ENCODE measurements around the gene STXBP6. TPM values are rescaled to one million over a fixed set of nuclear protein-coding genes. Genes with fewer than 3 reads are reported as not detected.

Gene STXBP6
- total and polyA plus RNA-seq, 2 of the 13 experiments (the other 11 are each of a cell fraction or from before 2014, with no cell fraction given): 35.3 to 42.8 TPM

DNA sequence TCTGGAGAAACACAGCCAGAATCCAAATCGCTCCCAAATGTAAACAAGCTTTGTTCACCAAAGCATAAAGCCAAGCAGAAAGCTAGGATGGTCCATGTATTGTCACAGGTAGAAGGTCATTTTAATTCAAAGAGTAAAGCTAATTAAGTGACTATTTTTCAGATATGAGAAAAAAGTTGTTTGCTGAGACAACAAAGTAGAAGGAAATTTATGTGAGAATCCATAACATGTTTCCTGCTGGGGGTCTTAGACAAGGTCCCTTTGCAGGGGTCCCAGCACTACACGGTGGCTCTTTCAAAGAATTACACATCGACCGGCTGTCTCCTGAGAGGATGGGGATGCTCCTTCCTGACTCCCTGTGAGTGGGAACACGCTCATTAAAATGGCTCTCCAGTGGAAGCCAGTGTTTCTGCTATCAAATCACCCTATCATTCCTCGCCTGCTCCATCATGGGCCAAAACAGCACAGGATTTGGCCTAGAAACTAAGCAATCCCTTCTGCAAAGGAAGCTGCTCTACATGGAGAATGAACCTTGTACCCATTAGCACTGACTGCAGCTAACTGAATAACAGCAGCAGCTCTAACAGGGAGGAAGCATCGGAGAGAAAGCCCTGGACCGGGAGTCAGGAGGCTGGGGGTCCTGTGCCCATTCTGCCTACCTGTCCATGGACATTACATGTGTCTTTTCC, 175.3 kb downstream of the STXBP6 start (continued):
- TF ChIP-seq, protein P1, sequence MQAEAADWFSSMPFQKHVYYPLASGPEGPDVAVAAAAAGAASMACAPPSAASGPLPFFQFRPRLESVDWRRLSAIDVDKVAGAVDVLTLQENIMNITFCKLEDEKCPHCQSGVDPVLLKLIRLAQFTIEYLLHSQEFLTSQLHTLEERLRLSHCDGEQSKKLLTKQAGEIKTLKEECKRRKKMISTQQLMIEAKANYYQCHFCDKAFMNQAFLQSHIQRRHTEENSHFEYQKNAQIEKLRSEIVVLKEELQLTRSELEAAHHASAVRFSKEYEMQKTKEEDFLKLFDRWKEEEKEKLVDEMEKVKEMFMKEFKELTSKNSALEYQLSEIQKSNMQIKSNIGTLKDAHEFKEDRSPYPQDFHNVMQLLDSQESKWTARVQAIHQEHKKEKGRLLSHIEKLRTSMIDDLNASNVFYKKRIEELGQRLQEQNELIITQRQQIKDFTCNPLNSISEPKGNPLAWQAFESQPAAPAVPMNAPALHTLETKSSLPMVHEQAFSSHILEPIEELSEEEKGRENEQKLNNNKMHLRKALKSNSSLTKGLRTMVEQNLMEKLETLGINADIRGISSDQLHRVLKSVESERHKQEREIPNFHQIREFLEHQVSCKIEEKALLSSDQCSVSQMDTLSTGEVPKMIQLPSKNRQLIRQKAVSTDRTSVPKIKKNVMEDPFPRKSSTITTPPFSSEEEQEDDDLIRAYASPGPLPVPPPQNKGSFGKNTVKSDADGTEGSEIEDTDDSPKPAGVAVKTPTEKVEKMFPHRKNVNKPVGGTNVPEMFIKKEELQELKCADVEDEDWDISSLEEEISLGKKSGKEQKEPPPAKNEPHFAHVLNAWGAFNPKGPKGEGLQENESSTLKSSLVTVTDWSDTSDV (CRISPR knock-in tag; IDR thresholded peaks at IDR 0.05): no peak
- TF ChIP-seq ZNF331 (CRISPR knock-in tag; IDR thresholded peaks at IDR 0.05): peak; percentile 92
- TF ChIP-seq ZNF768 (CRISPR knock-in tag; IDR thresholded peaks at IDR 0.05): no peak; the same call in 1 of the 2 replicates
- peak; percentile 54; the same call in 1 of the 2 replicates for TF ChIP-seq PPARG (CRISPR knock-in tag; conservative IDR thresholded peaks at IDR 0.05)
- no peak for TF ChIP-seq JARID2 (CRISPR knock-in tag; IDR thresholded peaks at IDR 0.05; ENCODE audit: insufficient replicate concordance)
- TF ChIP-seq RFX3 (CRISPR knock-in tag; IDR thresholded peaks at IDR 0.05): no peak
- no peak for TF ChIP-seq SP1 (IDR thresholded peaks at IDR 0.05)
- TF ChIP-seq SP1 (CRISPR knock-in tag; IDR thresholded peaks at IDR 0.05): no peak
- TF ChIP-seq ISL2 (CRISPR knock-in tag; IDR thresholded peaks at IDR 0.05): no peak; the same call in 1 of the 2 replicates
- TF ChIP-seq TBX2 (CRISPR knock-in tag; IDR thresholded peaks at IDR 0.05; ENCODE audit: borderline replicate concordance): 0 out of 2 replicates have a peak, but pooled peaks have one; percentile 61
- TF ChIP-seq ZNF572 (CRISPR knock-in tag; IDR thresholded peaks at IDR 0.05): no peak
- TF ChIP-seq ZFY (CRISPR knock-in tag; IDR thresholded peaks at IDR 0.05): peak; percentile 51
- no peak; the same call in none of the 2 replicates for TF ChIP-seq ZNF547 (CRISPR knock-in tag; IDR thresholded peaks at IDR 0.05)
- no peak for TF ChIP-seq SOX13 (IDR thresholded peaks at IDR 0.05)
- TF ChIP-seq SOX13 (CRISPR knock-in tag; conservative IDR thresholded peaks at IDR 0.05 in 1 of 2, IDR thresholded peaks at IDR 0.05 in 1 of 2): peak in 1 of 2 experiments; percentile 75; a peak in 2 of 4 replicates
- TF ChIP-seq ZNF652 (CRISPR knock-in tag; IDR thresholded peaks at IDR 0.05; ENCODE audit: borderline replicate concordance, low read depth): peak; percentile 34; the same call in 1 of the 2 replicates
- TF ChIP-seq, protein P2, sequence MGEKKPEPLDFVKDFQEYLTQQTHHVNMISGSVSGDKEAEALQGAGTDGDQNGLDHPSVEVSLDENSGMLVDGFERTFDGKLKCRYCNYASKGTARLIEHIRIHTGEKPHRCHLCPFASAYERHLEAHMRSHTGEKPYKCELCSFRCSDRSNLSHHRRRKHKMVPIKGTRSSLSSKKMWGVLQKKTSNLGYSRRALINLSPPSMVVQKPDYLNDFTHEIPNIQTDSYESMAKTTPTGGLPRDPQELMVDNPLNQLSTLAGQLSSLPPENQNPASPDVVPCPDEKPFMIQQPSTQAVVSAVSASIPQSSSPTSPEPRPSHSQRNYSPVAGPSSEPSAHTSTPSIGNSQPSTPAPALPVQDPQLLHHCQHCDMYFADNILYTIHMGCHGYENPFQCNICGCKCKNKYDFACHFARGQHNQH (CRISPR knock-in tag; IDR thresholded peaks at IDR 0.05): peak; percentile 45; the same call in 1 of the 2 replicates
- TF ChIP-seq, protein P3, sequence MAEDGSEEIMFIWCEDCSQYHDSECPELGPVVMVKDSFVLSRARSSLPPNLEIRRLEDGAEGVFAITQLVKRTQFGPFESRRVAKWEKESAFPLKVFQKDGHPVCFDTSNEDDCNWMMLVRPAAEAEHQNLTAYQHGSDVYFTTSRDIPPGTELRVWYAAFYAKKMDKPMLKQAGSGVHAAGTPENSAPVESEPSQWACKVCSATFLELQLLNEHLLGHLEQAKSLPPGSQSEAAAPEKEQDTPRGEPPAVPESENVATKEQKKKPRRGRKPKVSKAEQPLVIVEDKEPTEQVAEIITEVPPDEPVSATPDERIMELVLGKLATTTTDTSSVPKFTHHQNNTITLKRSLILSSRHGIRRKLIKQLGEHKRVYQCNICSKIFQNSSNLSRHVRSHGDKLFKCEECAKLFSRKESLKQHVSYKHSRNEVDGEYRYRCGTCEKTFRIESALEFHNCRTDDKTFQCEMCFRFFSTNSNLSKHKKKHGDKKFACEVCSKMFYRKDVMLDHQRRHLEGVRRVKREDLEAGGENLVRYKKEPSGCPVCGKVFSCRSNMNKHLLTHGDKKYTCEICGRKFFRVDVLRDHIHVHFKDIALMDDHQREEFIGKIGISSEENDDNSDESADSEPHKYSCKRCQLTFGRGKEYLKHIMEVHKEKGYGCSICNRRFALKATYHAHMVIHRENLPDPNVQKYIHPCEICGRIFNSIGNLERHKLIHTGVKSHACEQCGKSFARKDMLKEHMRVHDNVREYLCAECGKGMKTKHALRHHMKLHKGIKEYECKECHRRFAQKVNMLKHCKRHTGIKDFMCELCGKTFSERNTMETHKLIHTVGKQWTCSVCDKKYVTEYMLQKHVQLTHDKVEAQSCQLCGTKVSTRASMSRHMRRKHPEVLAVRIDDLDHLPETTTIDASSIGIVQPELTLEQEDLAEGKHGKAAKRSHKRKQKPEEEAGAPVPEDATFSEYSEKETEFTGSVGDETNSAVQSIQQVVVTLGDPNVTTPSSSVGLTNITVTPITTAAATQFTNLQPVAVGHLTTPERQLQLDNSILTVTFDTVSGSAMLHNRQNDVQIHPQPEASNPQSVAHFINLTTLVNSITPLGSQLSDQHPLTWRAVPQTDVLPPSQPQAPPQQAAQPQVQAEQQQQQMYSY (CRISPR knock-in tag; IDR thresholded peaks at IDR 0.05): no peak
- TF ChIP-seq TBP (CRISPR knock-in tag; IDR thresholded peaks at IDR 0.05): no peak
- TF ChIP-seq, protein P4, sequence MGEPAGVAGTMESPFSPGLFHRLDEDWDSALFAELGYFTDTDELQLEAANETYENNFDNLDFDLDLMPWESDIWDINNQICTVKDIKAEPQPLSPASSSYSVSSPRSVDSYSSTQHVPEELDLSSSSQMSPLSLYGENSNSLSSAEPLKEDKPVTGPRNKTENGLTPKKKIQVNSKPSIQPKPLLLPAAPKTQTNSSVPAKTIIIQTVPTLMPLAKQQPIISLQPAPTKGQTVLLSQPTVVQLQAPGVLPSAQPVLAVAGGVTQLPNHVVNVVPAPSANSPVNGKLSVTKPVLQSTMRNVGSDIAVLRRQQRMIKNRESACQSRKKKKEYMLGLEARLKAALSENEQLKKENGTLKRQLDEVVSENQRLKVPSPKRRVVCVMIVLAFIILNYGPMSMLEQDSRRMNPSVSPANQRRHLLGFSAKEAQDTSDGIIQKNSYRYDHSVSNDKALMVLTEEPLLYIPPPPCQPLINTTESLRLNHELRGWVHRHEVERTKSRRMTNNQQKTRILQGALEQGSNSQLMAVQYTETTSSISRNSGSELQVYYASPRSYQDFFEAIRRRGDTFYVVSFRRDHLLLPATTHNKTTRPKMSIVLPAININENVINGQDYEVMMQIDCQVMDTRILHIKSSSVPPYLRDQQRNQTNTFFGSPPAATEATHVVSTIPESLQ (CRISPR knock-in tag; conservative IDR thresholded peaks at IDR 0.05): no peak
- no peak for TF ChIP-seq ZNF326 (CRISPR knock-in tag; IDR thresholded peaks at IDR 0.05; ENCODE audit: borderline replicate concordance)

Measured in HepG2 (cell line).